ENCODE data around the gene GDI2.

GDI2 gene

GRCh38 chr10:5805711-5806110 is 7.5 kb downstream of the GDI2 start:
- peaks cover 3% of the 10 kb centered on the region; the same call in 1 of the 2 replicates for H3K36me3 ChIP-seq
- H3K9me3 ChIP-seq (ENCODE audit: severe bottlenecking), result no peaks in the 10 kb centered on the region
- no peak for DNase-seq
- no peak overlapping the region for H3K4me3 ChIP-seq (ENCODE audit: low read depth, low read length)
- TF ChIP-seq CTCF (IDR thresholded peaks at IDR 0.05; ENCODE audit: low read depth, low read length), result no peak
- H3K27ac ChIP-seq, result no peak overlapping the region
- H3K27me3 ChIP-seq (ENCODE audit: insufficient read depth, low read depth, severe bottlenecking), result no peaks in the 10 kb centered on the region

- no peak overlapping the region for H3K27ac ChIP-seq
- no peak for TF ChIP-seq CTCF (IDR thresholded peaks at IDR 0.05; ENCODE audit: low read depth, low read length)
- H3K27me3 ChIP-seq (ENCODE audit: insufficient read depth, low read depth, severe bottlenecking), result no peaks in the 10 kb centered on the region
- H3K9me3 ChIP-seq (ENCODE audit: severe bottlenecking), result no peaks in the 10 kb centered on the region
- no peak for DNase-seq
- peaks cover 3% of the 10 kb centered on the region for H3K36me3 ChIP-seq
- H3K4me3 ChIP-seq (ENCODE audit: low read depth, low read length), result no peak overlapping the region
Measured at GRCh38 chr10:5805260-5805659, 8.0 kb downstream of the GDI2 start.

GRCh38 chr10:5804386-5804785 is 8.8 kb downstream of the GDI2 start:
- no peak overlapping the region for H3K4me3 ChIP-seq (ENCODE audit: low read depth, low read length)
- peaks cover 6% of the 10 kb centered on the region for H3K36me3 ChIP-seq
- no peak for TF ChIP-seq CTCF (IDR thresholded peaks at IDR 0.05; ENCODE audit: low read depth, low read length)
- no peaks in the 10 kb centered on the region for H3K27me3 ChIP-seq (ENCODE audit: insufficient read depth, low read depth, severe bottlenecking)
- no peaks in the 10 kb centered on the region for H3K9me3 ChIP-seq (ENCODE audit: severe bottlenecking)
- H3K27ac ChIP-seq, result no peak overlapping the region
- DNase-seq, result no peak

- H3K9me3 ChIP-seq (ENCODE audit: severe bottlenecking), result no peaks in the 10 kb centered on the region
- H3K27ac ChIP-seq, result no peak overlapping the region
- DNase-seq, result no peak
- no peaks in the 10 kb centered on the region for H3K27me3 ChIP-seq (ENCODE audit: insufficient read depth, low read depth, severe bottlenecking)
- no peak overlapping the region for H3K4me3 ChIP-seq (ENCODE audit: low read depth, low read length)
- peaks cover 17% of the 10 kb centered on the region for H3K36me3 ChIP-seq
- TF ChIP-seq CTCF (IDR thresholded peaks at IDR 0.05; ENCODE audit: low read depth, low read length), result no peak
Measured at GRCh38 chr10:5800782-5801181, 12.5 kb downstream of the GDI2 start.

- Histone ChIP-seq H3K27me3 (ENCODE audit: insufficient read depth, low read depth, severe bottlenecking) (no peaks in the 10 kb centered on the region), H3K4me3 (ENCODE audit: low read depth, low read length) (no peak overlapping the region), H3K36me3 (peaks cover 48% of the 10 kb centered on the region), H3K27ac (no peak overlapping the region), H3K9me3 (ENCODE audit: severe bottlenecking) (no peaks in the 10 kb centered on the region)
- TF ChIP-seq CTCF (IDR thresholded peaks at IDR 0.05; ENCODE audit: low read depth, low read length), result no peak
- DNase-seq, result no peak
Measured at GRCh38 chr10:5794236-5794635, 19.0 kb downstream of the GDI2 start.

- H3K27me3 ChIP-seq (ENCODE audit: insufficient read depth, low read depth, severe bottlenecking), result no peaks in the 10 kb centered on the region
- H3K27ac ChIP-seq, result no peak overlapping the region
- no peak overlapping the region for H3K4me3 ChIP-seq (ENCODE audit: low read depth, low read length)
- DNase-seq, result no peak
- peaks cover 42% of the 10 kb centered on the region for H3K36me3 ChIP-seq
- no peak for TF ChIP-seq CTCF (IDR thresholded peaks at IDR 0.05; ENCODE audit: low read depth, low read length)
- H3K9me3 ChIP-seq (ENCODE audit: severe bottlenecking), result no peaks in the 10 kb centered on the region
Measured at GRCh38 chr10:5789626-5790025, 23.6 kb downstream of the GDI2 start.
